Spleen (tissue), 7 donors: ENCODE data around the gene PPIC.
A peak's percentile ranks its signal among the peaks of the same experiment; 100 is the strongest.

Experiments used
- CTCF ChIP-seq, 11 experiments: fragments of 200-600 bp in 7 of 11; fragments of 450-650 bp in 4 of 11; sonication (generic) in 4 of 11; IDR thresholded peaks in 8 of 11; conservative IDR thresholded peaks in 3 of 11; 1 replicate in 7 of 11; 2 replicates in 4 of 11; pipeline versions ENCODE4 v1.4.0 to v1.8.0; 2016 to 2021; ENCODE audit warnings: antibody characterized with exemption in 11 of 11, inconsistent platforms in 4 of 11, mild to moderate bottlenecking in 1 of 11
- POLR2A ChIP-seq, 3 donors: fragments of 450-650 bp; IDR thresholded peaks; one replicate each; pipeline ENCODE4 v1.5.1; 2017; ENCODE audit warnings: antibody characterized with exemption in 3 of 3, mild to moderate bottlenecking in 1 of 3
- donor health status: DM: no; HTN: no; CAD: no; lungs with moderate emphysema.
- donor health status: DM: no; HTN: no; CAD: no.
- donor health status: DM: no; HTN: no; CAD: no.

- TF ChIP-seq CTCF (IDR thresholded peaks at IDR 0.05 in 8 of 11, conservative IDR thresholded peaks at IDR 0.05 in 3 of 11) (no peak), POLR2A (IDR thresholded peaks at IDR 0.05) (peak in 1 of 3 donors; percentile 23)
Observed at GRCh38 chr5:123036391-123037103, at the start of gene PPIC.
